GM12878 (cell line): Measurements from ENCODE around the gene NECAB3. TPM values are rescaled to one million over a fixed set of nuclear protein-coding genes. Genes with fewer than 3 reads are reported as not detected.

Source experiments
- ATAC-seq: fragments of 200-7000 bp; cut with Tn5 transposase; 3 replicates; pipeline ENCODE4 v1.9.1; 2020; ENCODE audit warnings: mild to moderate bottlenecking, moderate library complexity
- BruUV-seq: library from RNA; stranded (reverse); fragments of 400-500 nt; replicated peaks from 2 replicates; lab custom pipeline; 2021; lab: Mats Ljungman, UMichigan
- CTCF ChIA-PET: fragments of 300-600 bp; sonication (Branson Sonifier 250); formaldehyde crosslinking; extraction: SDS; loops from one replicate; lab custom pipeline; 2021; ENCODE audit warnings: inconsistent platforms; lab: Yijun Ruan, JAX
- POLR2A ChIA-PET: fragments of 350-600 bp; formaldehyde crosslinking; extraction: SDS; loops from one replicate; lab custom pipeline; 2021; ENCODE audit warnings: inconsistent platforms; lab: Charles Lee
- RAD21 ChIA-PET: fragments of 300-600 bp; sonication (Branson Sonifier 250); formaldehyde crosslinking; loops from one replicate; lab custom pipeline; 2023; ENCODE audit warnings: antibody characterized with exemption; ENCODE audit not compliant: unreplicated experiment; lab: Charles Lee
- SMC1A ChIA-PET: fragments of 300-600 bp; sonication (Branson Sonifier 250); formaldehyde crosslinking; loops from one replicate; lab custom pipeline; 2023; ENCODE audit not compliant: unreplicated experiment, uncharacterized antibody; lab: Charles Lee
- DNase-seq: peaks from one replicate; pipeline ENCODE4 v3.0.0-alpha.2; 2011; ENCODE audit warnings: low read depth, low spot score
- FAIRE-seq: peaks from 3 replicates; lab custom pipeline; 2011; peaks lifted over from hg19 to GRCh38; lab: Jason Lieb, UNC
- H2AFZ ChIP-seq: 2 replicates; pipeline ENCODE4 v1.6.0; 2011; ENCODE audit warnings: low read depth, low read length, control low read depth; ENCODE audit not compliant: control insufficient read depth
- H3K27ac ChIP-seq: 2 replicates; pipeline ENCODE4 v1.5.1; 2011; ENCODE audit warnings: control low read depth; ENCODE audit not compliant: control insufficient read depth, insufficient read depth
- H3K27me3 ChIP-seq, 2 experiments: replicated peaks in 1 of 2; 2 replicates each; pipeline versions ENCODE4 v1.6.0 to v1.6.1; 2011; ENCODE audit warnings: low read length in 1 of 2; ENCODE audit not compliant: control insufficient read depth in 2 of 2, insufficient read depth in 2 of 2
- H3K36me3 ChIP-seq, 2 experiments: 2 replicates each; pipeline ENCODE4 v1.5.1; 2011; ENCODE audit warnings: low read length in 1 of 2; ENCODE audit not compliant: control insufficient read depth in 2 of 2, insufficient read depth in 2 of 2
- H3K4me1 ChIP-seq: 2 replicates; pipeline ENCODE4 v1.6.1; 2011; ENCODE audit warnings: mild to moderate bottlenecking, low read length, moderate library complexity, mixed read lengths; ENCODE audit not compliant: control insufficient read depth, insufficient read depth
- H3K4me2 ChIP-seq: 2 replicates; pipeline ENCODE4 v1.6.0; 2011; ENCODE audit warnings: control low read depth; ENCODE audit not compliant: control insufficient read depth, insufficient read depth
- H3K4me3 ChIP-seq: fragments of 200-600 bp; sonication (generic); 2 replicates; pipeline ENCODE4 v1.5.1; 2016
- H3K79me2 ChIP-seq: 2 replicates; pipeline ENCODE4 v1.6.0; 2011; ENCODE audit warnings: low read length; ENCODE audit not compliant: control insufficient read depth, insufficient read depth
- H3K9ac ChIP-seq: 2 replicates; pipeline ENCODE4 v1.8.0; 2011; ENCODE audit warnings: low read length, control low read depth, mixed read lengths; ENCODE audit not compliant: control insufficient read depth, insufficient read depth
- H3K9me3 ChIP-seq: replicated peaks from 3 replicates; pipeline ENCODE4 v1.5.1; 2011; ENCODE audit warnings: mild to moderate bottlenecking, low read length; ENCODE audit not compliant: control insufficient read depth, insufficient read depth
- H4K20me1 ChIP-seq: 2 replicates; pipeline ENCODE4 v1.6.0; 2011; ENCODE audit not compliant: control insufficient read depth, insufficient read depth
- BCLAF1 ChIP-seq: fragments of 450-650 bp; IDR thresholded peaks from 2 replicates; pipeline ENCODE4 v1.6.1; 2017; ENCODE audit warnings: antibody characterized with exemption, mild to moderate bottlenecking, moderate library complexity
- CHD4 ChIP-seq: fragments of 200-600 bp; sonication (generic); IDR thresholded peaks from 2 replicates; pipeline ENCODE4 v1.6.1; 2016; ENCODE audit warnings: mild to moderate bottlenecking
- CREM ChIP-seq: IDR thresholded peaks from 2 replicates; pipeline ENCODE4 v1.6.1; 2014; ENCODE audit warnings: antibody characterized with exemption, low read depth
- E2F8 ChIP-seq: fragments of 450-650 bp; IDR thresholded peaks from 2 replicates; pipeline ENCODE4 v1.6.1; 2018; ENCODE audit warnings: mild to moderate bottlenecking, low read depth, moderate library complexity; ENCODE audit not compliant: partially characterized antibody
- MTA2 ChIP-seq: fragments of 450-650 bp; IDR thresholded peaks from 2 replicates; pipeline ENCODE4 v1.6.1; 2016; ENCODE audit warnings: low read depth, mild to moderate bottlenecking, moderate library complexity
- PRDM15 ChIP-seq: fragments of 450-650 bp; formaldehyde crosslinking; IDR thresholded peaks from 2 replicates; pipeline ENCODE4 v1.4.0; 2020; ENCODE audit warnings: mild to moderate bottlenecking, moderate library complexity
- SREBF2 ChIP-seq: IDR thresholded peaks from 2 replicates; pipeline ENCODE4 v1.6.1; 2012; ENCODE audit warnings: mild to moderate bottlenecking, low read length
- TCF12 ChIP-seq: IDR thresholded peaks from 2 replicates; pipeline ENCODE4 v1.6.1; 2011; ENCODE audit warnings: low read depth, mild to moderate bottlenecking, low read length
- WGBS: methylation state at CpG from one replicate; pipeline ENCODE4 v1.1.6; 2016; ENCODE audit warnings: low lambda C conversion rate; ENCODE audit not compliant: insufficient replicate concordance, insufficient coverage; ENCODE audit errors: missing lambda C conversion rate; 5-methylcytosine and 5-hydroxymethylcytosine counted together
- in situ Hi-C: fragments of 300-500 bp; cut with MboI; formaldehyde crosslinking; loops from 9 replicates; pipeline ENCODE4 v1.14.3; 2018; ENCODE audit warnings: mixed read lengths
- intact Hi-C: fragments of 100-400 bp; cut with micrococcal nuclease; formaldehyde crosslinking; loops from one replicate; pipeline ENCODE4 v1.14.2; 2022; ENCODE audit not compliant: unreplicated experiment
- polyA plus RNA-seq, 11 experiments: library from polyadenylated mRNA; depleted of rRNA in 4 of 11; unstranded in 6 of 11; stranded (reverse) in 5 of 11; fragments of >200 nt; fragmentation: Nextera tagmentation in 4 of 11; fragmentation: Illumina TruSeq in 1 of 11; extraction: Ambion mirVana in 4 of 11; extraction: Trizol in 1 of 11; gene quantifications; 1 replicate in 1 of 11; 2 replicates in 10 of 11; pipeline versions ENCODE4 v1.2.1 to v1.2.3, GENCODE V29; 2011 to 2016; ENCODE audit warnings: inconsistent platforms in 2 of 11, missing spikeins in 2 of 11, low read depth in 1 of 11
- total RNA-seq, 4 experiments: library from RNA; depleted of rRNA in 3 of 4; stranded (reverse); fragments of >200 nt in 3 of 4; fragmentation: Illumina TruSeq in 1 of 4; extraction: Trizol in 1 of 4; gene quantifications; 2 replicates each; pipeline versions ENCODE4 v1.2.1 to v1.2.3, GENCODE V29; 2013 to 2021

The NECAB3 gene
- total and polyA plus RNA-seq, 10 of the 15 experiments (the other 5 are each of a cell fraction or from before 2014, with no cell fraction given): 0.21 to 17.0 (median 7.2) TPM

- TF ChIP-seq BCLAF1: no peak
Observed at GRCh38 chr20:33686984-33687366, 12.7 kb upstream of the NECAB3 start (continued).

GRCh38 chr20:33686100-33686983, 12.1 kb upstream of the NECAB3 start, which contains the start of gene E2F1:
Gene E2F1 (minus strand): TSS chr20:33686385. CDS start chr20:33686264, 121 bp downstream.
- ChIA-PET RAD21 (interaction anchor here (0.8 to 1.9 kb wide), 3 partner anchors 18 to 46 kb away, joined by 3 to 7 read pairs (median 4); partner anchors contain the start of gene PXMP4), SMC1A (no interaction called here)
- in situ Hi-C loops: no loop called here
- TF ChIP-seq CHD4: no peak
- no peak for TF ChIP-seq PRDM15
- TF ChIP-seq SREBF2: no peak
- TF ChIP-seq E2F8: peak; percentile 84
- TF ChIP-seq TCF12: no peak
- peak; percentile 74 for TF ChIP-seq CREM
- no peak for TF ChIP-seq MTA2

More at GRCh38 chr20:33686100-33686983, 12.1 kb upstream of the NECAB3 start, which contains the start of gene E2F1:
- Histone ChIP-seq H3K27ac (peak within 1 kb of the TSS; percentile 88), H3K36me3 (no peaks in the 10 kb centered on the region), H3K27me3 (no peaks in the 10 kb centered on the region), H2AFZ (peak within 1 kb of the TSS; percentile 80), H3K4me2 (peak within 1 kb of the TSS; percentile 90), H3K79me2 (peaks cover 37% of the 10 kb centered on the region), H3K9ac (peak within 1 kb of the TSS; percentile 88), H4K20me1 (no peaks in the 10 kb centered on the region), H3K9me3 (no peaks in the 10 kb centered on the region), H3K4me3 (peak within 1 kb of the TSS; percentile 79), H3K4me1 (peaks cover 33% of the 10 kb centered on the region)
- intact Hi-C loops: loop anchor here (1.0 to 10.0 kb wide), 4 partner anchors 46 to 308 kb away; partner anchors contain the start of genes CHMP4B and RALY
- ChIA-PET CTCF (interaction anchor here (1.1 to 5.6 kb wide), 3 partner anchors 19 to 197 kb away, joined by 3 to 38 read pairs (median 5); partner anchors contain the start of gene ACTL10), POLR2A (interaction anchor here (1.1 to 1.7 kb wide), 5 partner anchors 14 to 46 kb away, joined by 3 to 7 read pairs (median 5); partner anchors contain the start of gene ZNF341)
- DNase-seq (peak; percentile 61), FAIRE-seq (peak; percentile 13), ATAC-seq (peak; percentile 95)
- BruUV-seq: no TSS peak
- 2% methylated on average over 68 of the region's 101 CpGs for WGBS
